Body of pancreas (tissue), 4 donors: ENCODE results near the gene CELF5. TPM values are rescaled to one million over a fixed set of nuclear protein-coding genes. Genes with fewer than 3 reads are reported as not detected.
"Not testable (repeated sequence)": the region's sequence is repeated elsewhere in the genome, so short reads cannot be mapped to it uniquely, and the experiment has no call there.

Source experiments
- ATAC-seq: fragments of 150-250 bp; one replicate; pipeline ENCODE4 v1.9.1; 2016
- DNase-seq, 4 donors: peaks; one replicate each; pipeline ENCODE4 v3.0.0-alpha.2; 2019
- H3K27ac ChIP-seq, 4 donors: fragments of 200-600 bp; sonication (generic); 1 replicate in 3 of 4; 2 replicates in 1 of 4; pipeline versions ENCODE4 v1.5.1 to v1.6.1; 2016 to 2019; ENCODE audit warnings: mild to moderate bottlenecking in 1 of 4, mixed read lengths in 1 of 4, moderate library complexity in 1 of 4
- H3K27me3 ChIP-seq, 2 donors: fragments of 200-600 bp; sonication (generic); one replicate each; pipeline ENCODE4 v1.6.0; 2016; ENCODE audit warnings: mild to moderate bottlenecking in 1 of 2
- H3K36me3 ChIP-seq, 2 donors: fragments of 200-600 bp; sonication (generic); replicated peaks in 1 of 2; 2 replicates each; pipeline ENCODE4 v1.5.1; 2016; ENCODE audit warnings: low read depth in 2 of 2; ENCODE audit not compliant: insufficient read depth in 1 of 2
- H3K4me1 ChIP-seq: fragments of 200-600 bp; sonication (generic); one replicate; pipeline ENCODE4 v1.6.0; 2016
- H3K4me3 ChIP-seq, 2 donors: fragments of 200-600 bp; sonication (generic); 1 replicate in 1 of 2; 2 replicates in 1 of 2; pipeline ENCODE4 v1.5.1; 2016 to 2019
- H3K9me3 ChIP-seq, 3 donors: fragments of 200-600 bp; sonication (generic); 1 replicate in 2 of 3; 2 replicates in 1 of 3; pipeline ENCODE4 v1.5.1; 2016
- CTCF ChIP-seq, 7 experiments: fragments of 450-650 bp in 4 of 7; fragments of 200-600 bp in 3 of 7; sonication (generic) in 3 of 7; IDR thresholded peaks; one replicate each; pipeline ENCODE4 v1.5.1; 2016 to 2019; ENCODE audit warnings: antibody characterized with exemption in 7 of 7
- POLR2A ChIP-seq, 3 donors: fragments of 450-650 bp; IDR thresholded peaks; one replicate each; pipeline ENCODE4 v1.6.1; 2016; ENCODE audit warnings: antibody characterized with exemption in 3 of 3, mild to moderate bottlenecking in 2 of 3
- WGBS, 2 donors: methylation state at CpG; one replicate each; pipeline ENCODE4 v1.1.5; 2017; 5-methylcytosine and 5-hydroxymethylcytosine counted together
- intact Hi-C: fragments of 100-400 bp; cut with DNase I; formaldehyde crosslinking; loops from one replicate; pipeline ENCODE4 v1.15.1; 2023
- total RNA-seq, 2 donors: library from RNA; depleted of rRNA; stranded (reverse); fragments of >200 nt; gene quantifications; one replicate each; pipeline ENCODE4 v1.1.0, GENCODE V29; 2016

Gene CELF5
- total RNA-seq, 2 donors from 2014 or later = 0.33 TPM; not detected in 1

GRCh38 chr19:3287814-3288213 lies 63.4 kb downstream of the CELF5 start:
- intact Hi-C loops = no loop called here
- no peak for DNase-seq
- no peak overlapping the region for H3K27ac ChIP-seq
- 35 to 42% methylated on average over 11 of the region's 11 CpGs for WGBS, 2 donors
- H3K9me3 ChIP-seq = no peaks in the 10 kb centered on the region
- ATAC-seq = no peak
- TF ChIP-seq POLR2A (IDR thresholded peaks at IDR 0.05) = no peak
- no peak for TF ChIP-seq CTCF (IDR thresholded peaks at IDR 0.05)
- H3K4me1 ChIP-seq = peaks cover 13% of the 10 kb centered on the region
- no peaks in the 10 kb centered on the region for H3K36me3 ChIP-seq
- no peaks in the 10 kb centered on the region for H3K27me3 ChIP-seq
- H3K4me3 ChIP-seq = no peak overlapping the region

GRCh38 chr19:3288437-3288836 lies 64.0 kb downstream of the CELF5 start:
- H3K4me3 ChIP-seq, H3K9me3 ChIP-seq, DNase-seq, H3K27ac ChIP-seq, H3K36me3 ChIP-seq, ATAC-seq, H3K27me3 ChIP-seq, intact Hi-C loops: not testable (repeated sequence)
- WGBS, 2 donors = 84 to 91% methylated on average over 5 of the region's 5 CpGs
- peaks cover 13% of the 10 kb centered on the region for H3K4me1 ChIP-seq

- H3K9me3 ChIP-seq = no peaks in the 10 kb centered on the region
- H3K4me1 ChIP-seq = peaks cover 2% of the 10 kb centered on the region
- H3K36me3 ChIP-seq = no peaks in the 10 kb centered on the region
- H3K4me3 ChIP-seq = no peak overlapping the region
- WGBS, 2 donors = 39 to 66% methylated on average over 14 to 23 of the region's 23 CpGs
- TF ChIP-seq CTCF (IDR thresholded peaks at IDR 0.05) (no peak), POLR2A (IDR thresholded peaks at IDR 0.05) (no peak)
- no peaks in the 10 kb centered on the region for H3K27me3 ChIP-seq
- no peak overlapping the region for H3K27ac ChIP-seq
- ATAC-seq = no peak
- no peak for DNase-seq
- intact Hi-C loops = loop anchor here (10.0 kb wide), 1 partner anchor 325 kb away; no protein-coding TSS in a partner anchor
Measured at GRCh38 chr19:3289971-3290569, 65.6 kb downstream of the CELF5 start.

GRCh38 chr19:3290858-3291257 lies 66.4 kb downstream of the CELF5 start:
- 84 to 94% methylated on average over 6 of the region's 6 CpGs for WGBS, 2 donors

GRCh38 chr19:3291644-3292043 lies 67.2 kb downstream of the CELF5 start:
- H3K4me1 ChIP-seq = no peaks in the 10 kb centered on the region
- no peaks in the 10 kb centered on the region for H3K9me3 ChIP-seq
- 74% methylated on average over 5 of the region's 5 CpGs for WGBS, 2 donors
- no peak overlapping the region for H3K27ac ChIP-seq
- H3K27me3 ChIP-seq = no peaks in the 10 kb centered on the region
- no peak overlapping the region for H3K4me3 ChIP-seq
- H3K36me3 ChIP-seq = no peaks in the 10 kb centered on the region
- ATAC-seq (no peak), DNase-seq (no peak)
- intact Hi-C loops = loop anchor here (10.0 kb wide), 1 partner anchor 323 kb away; no protein-coding TSS in a partner anchor
- TF ChIP-seq CTCF (IDR thresholded peaks at IDR 0.05) (no peak), POLR2A (IDR thresholded peaks at IDR 0.05) (no peak)

More at GRCh38 chr19:3290858-3291257, 66.4 kb downstream of the CELF5 start:
- intact Hi-C loops = loop anchor here (10.0 kb wide), 1 partner anchor 324 kb away; no protein-coding TSS in a partner anchor
- not testable (repeated sequence) for H3K4me1 ChIP-seq, H3K4me3 ChIP-seq, H3K36me3 ChIP-seq, DNase-seq, ATAC-seq, H3K27ac ChIP-seq, H3K9me3 ChIP-seq, H3K27me3 ChIP-seq
